ENCODE data around the gene PLXNA2. TPM values are rescaled to one million over a fixed set of nuclear protein-coding genes. Genes with fewer than 3 reads are reported as not detected.

PLXNA2 gene
- total RNA-seq, 1 experiment from 2014 or later, result 5.3 TPM

DNA sequence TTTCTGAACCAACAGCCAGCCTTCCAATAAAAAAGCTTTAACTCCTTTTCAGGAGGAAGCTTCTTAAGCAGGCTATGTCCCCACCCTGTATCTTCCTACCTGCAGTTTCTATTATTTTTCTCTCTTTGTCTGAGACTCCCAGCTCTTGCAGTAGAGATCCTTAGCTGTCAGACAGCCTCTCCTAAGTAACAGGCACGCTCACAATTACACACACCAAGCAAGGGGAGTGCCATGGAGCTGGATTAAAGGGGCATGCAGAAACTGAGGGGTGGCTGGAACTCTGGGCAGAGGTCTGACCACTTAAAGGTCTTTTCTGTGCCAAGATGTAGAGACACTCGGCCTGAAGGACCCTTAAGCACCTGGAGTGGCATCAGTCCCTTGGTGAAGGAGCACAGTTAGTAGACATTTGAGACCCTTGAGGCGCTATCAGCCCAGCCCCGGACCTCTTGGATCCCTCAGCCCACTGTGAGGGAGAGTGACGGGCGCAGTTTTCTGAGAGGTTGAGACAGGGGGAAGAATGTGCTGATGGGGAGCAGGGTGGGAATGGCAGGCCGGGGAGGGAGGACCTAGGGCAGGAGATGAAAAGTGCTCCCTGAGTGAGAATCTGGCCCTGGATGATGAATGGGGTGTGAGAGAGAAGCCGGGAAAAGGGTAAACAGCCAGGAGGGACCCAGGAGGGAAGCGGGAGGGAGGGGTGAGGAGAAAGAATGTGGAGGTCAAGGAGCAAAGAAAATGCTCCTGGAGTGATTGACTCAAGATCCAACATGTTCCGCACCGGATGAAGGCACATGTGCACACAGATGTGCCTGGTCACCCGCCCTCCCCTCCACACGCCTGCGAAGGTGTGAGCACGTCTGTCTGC lies 13.3 kb downstream of the PLXNA2 start:
- peaks cover 2% of the 10 kb centered on the region; the same call in 1 of the 2 replicates for H3K27me3 ChIP-seq (ENCODE audit: control insufficient read depth, insufficient read depth, low read length)
- H3K36me3 ChIP-seq (replicated peaks; ENCODE audit: control insufficient read depth, insufficient read depth, low read length), result no peaks in the 10 kb centered on the region
- no peak overlapping the region for H3K4me3 ChIP-seq (ENCODE audit: insufficient read depth, low read depth, low read length)
- DNase-seq, result no peak

DNA sequence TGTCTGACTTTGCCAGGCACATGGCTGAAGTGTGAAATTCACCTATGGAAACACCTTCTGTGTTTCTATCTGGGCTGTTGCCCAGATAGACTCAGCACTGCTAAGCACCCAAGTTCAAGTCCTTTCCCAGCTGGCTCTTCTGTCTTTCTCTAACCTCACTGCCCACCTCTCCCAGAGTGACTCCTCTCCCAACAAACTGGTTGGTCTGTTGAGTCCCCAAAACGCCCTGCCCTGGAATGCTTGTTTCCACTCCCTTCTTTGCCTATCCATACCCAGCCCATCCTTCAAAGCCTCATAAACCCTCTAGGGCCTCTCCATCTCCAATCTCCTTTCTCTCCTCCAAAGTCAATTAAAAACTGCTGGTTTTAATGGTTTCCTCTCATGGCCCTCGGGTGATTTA lies 15.6 kb downstream of the PLXNA2 start:
- Histone ChIP-seq H3K36me3 (replicated peaks; ENCODE audit: control insufficient read depth, insufficient read depth, low read length) (no peaks in the 10 kb centered on the region), H3K27me3 (ENCODE audit: control insufficient read depth, insufficient read depth, low read length) (peaks cover 2% of the 10 kb centered on the region; the same call in 1 of the 2 replicates), H3K4me3 (ENCODE audit: insufficient read depth, low read depth, low read length) (no peak overlapping the region)
- no peak for DNase-seq

DNA sequence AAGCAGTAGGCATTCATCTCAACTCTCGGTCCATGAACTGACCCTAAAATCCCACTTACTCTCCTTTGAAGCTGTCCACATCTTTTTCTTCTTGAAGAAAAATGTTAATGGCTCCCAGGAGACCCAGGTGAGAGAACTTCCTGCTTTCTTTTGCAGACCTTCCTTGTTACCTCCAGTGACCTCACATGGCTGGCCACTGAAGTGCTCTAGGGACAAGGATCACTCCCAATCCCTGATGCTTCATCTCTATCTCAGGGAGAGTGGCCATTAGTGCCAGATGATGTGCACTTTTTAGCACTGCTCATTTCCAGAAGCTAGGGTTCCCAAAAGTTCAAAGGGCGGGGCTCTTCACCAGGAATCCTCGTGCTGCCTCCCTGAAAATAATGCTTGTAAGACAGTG lies 16.2 kb downstream of the PLXNA2 start:
- Histone ChIP-seq H3K4me3 (ENCODE audit: insufficient read depth, low read depth, low read length) (no peak overlapping the region), H3K36me3 (replicated peaks; ENCODE audit: control insufficient read depth, insufficient read depth, low read length) (no peaks in the 10 kb centered on the region), H3K27me3 (ENCODE audit: control insufficient read depth, insufficient read depth, low read length) (peaks cover 2% of the 10 kb centered on the region; the same call in 1 of the 2 replicates)
- no peak for DNase-seq

DNA sequence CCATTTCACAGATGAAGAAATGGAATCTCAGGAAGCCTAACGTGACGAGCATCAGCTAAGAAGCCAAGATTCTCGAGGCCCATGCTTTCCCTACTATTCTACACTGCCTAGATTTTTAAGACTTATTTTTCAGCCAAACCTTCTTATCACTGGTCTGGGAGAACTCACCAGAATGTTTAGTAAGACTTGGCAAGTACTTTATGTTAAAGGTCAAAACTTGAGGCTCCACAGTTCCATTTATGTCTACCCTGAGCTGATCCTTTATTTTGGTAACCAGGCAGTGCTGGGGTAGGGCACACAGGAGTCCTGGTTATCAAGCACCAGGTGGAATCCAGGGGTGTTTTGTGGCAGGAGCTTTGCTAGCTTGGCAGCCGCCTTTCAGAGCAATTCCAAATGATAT lies 16.8 kb downstream of the PLXNA2 start:
- no peak overlapping the region for H3K4me3 ChIP-seq (ENCODE audit: insufficient read depth, low read depth, low read length)
- no peaks in the 10 kb centered on the region for H3K36me3 ChIP-seq (replicated peaks; ENCODE audit: control insufficient read depth, insufficient read depth, low read length)
- no peak for DNase-seq
- peaks cover 2% of the 10 kb centered on the region; the same call in 1 of the 2 replicates for H3K27me3 ChIP-seq (ENCODE audit: control insufficient read depth, insufficient read depth, low read length)

DNA sequence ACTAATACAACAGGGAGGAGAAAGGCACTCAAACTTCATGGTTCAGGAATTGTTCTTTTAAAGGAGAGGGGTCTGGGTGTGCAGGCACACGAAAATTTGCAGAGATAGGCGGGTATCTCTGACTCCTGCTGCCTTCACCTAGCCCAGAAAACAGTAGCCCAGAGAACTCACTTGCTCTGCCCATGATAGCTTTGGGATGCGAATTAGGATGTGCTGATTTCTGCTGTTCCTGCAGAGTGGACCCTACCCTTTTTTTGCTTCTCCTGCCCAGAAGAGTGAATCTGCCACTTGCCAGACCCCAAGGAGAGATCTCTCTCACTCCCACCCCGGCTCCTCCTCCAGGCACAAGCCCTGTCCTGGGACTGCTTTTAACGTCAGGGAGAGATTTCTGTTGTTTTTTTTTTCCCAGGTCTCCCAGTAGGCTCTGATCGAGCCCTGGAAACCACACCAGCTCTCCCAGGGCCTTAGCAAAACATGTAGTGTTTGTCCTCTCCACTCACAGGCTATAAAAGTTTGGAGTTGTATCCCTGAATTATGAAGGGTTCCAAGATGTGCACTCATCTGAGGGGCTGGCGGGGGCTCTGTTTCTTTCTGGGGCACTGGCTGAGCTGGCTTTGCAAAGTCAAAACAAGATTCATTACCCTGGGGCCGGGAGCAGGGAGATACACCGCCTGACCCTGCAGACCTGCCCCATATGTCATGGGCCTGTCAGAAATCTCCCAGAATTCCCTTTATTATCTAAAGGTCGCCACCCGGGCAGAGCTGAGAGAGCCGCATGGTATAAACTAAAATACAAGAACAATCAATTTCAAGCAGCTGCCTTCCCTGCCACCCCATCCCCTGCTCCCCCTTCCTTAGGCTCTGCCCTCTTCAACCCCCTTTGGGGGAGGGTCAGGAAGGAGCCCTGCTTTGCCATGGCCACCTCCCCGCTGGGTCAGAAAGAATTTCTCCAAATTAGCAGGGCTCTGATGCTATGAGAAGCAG lies 17.9 kb downstream of the PLXNA2 start:
- no peak for DNase-seq
- Histone ChIP-seq H3K4me3 (ENCODE audit: insufficient read depth, low read depth, low read length) (no peak overlapping the region), H3K36me3 (replicated peaks; ENCODE audit: control insufficient read depth, insufficient read depth, low read length) (no peaks in the 10 kb centered on the region), H3K27me3 (ENCODE audit: control insufficient read depth, insufficient read depth, low read length) (peaks cover 2% of the 10 kb centered on the region; the same call in 1 of the 2 replicates)

DNA sequence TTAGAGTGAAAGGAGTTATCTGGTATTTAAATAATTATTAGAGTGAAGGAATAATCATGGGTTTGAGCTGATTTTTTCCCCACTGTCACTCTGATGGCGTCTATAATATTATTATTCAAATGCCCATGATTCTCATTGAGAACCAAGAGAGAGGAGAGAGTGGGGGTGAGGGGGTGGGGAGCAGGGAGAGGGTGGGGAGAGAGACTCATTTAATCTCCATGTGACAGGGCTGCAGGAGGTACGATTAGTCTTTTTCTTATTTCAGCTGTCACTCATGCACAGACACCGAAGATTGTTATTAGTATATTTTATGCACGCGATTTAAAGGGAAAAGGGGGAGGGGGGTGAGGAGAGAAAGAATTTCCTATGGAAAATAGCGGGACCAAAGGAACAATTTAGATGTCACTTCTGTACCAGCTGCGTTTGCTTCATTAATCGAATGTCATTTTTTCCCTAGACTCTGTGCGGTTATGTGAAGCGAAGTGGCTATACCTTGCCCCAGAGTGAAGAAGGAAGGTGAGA lies 19.9 kb downstream of the PLXNA2 start:
- no peaks in the 10 kb centered on the region; the same call in 1 of the 2 replicates for H3K27me3 ChIP-seq (ENCODE audit: control insufficient read depth, insufficient read depth, low read length)

DNA sequence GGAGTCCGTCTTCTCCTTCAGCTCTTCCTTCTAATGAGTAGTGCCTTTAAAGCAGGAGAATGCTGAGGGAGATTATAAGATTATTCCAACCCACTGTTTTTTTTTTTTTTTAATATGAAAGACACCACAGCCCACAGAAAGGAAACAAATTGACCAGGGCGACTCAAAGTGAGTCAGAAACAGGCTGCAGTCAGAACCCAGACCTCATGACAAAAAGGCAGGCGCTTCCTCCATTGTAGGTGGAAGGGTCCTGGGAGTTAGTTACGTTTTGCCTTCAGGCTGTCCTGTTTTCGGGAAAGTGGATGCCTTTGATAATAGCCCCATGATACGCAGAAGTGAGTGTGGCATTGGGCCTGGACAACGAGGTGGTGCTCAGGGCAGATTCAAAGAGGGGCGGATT lies 21.0 kb downstream of the PLXNA2 start:
- H3K27me3 ChIP-seq (ENCODE audit: control insufficient read depth, insufficient read depth, low read length), result peaks cover 1% of the 10 kb centered on the region; the same call in 1 of the 2 replicates
- no peaks in the 10 kb centered on the region for H3K36me3 ChIP-seq (replicated peaks; ENCODE audit: control insufficient read depth, insufficient read depth, low read length)
- H3K4me3 ChIP-seq (ENCODE audit: insufficient read depth, low read depth, low read length), result no peak overlapping the region
- DNase-seq, result no peak

More for the DNA sequence above, 19.9 kb downstream of the PLXNA2 start:
- no peak for DNase-seq
- Histone ChIP-seq H3K4me3 (ENCODE audit: insufficient read depth, low read depth, low read length) (no peak overlapping the region), H3K36me3 (replicated peaks; ENCODE audit: control insufficient read depth, insufficient read depth, low read length) (no peaks in the 10 kb centered on the region)

DNA sequence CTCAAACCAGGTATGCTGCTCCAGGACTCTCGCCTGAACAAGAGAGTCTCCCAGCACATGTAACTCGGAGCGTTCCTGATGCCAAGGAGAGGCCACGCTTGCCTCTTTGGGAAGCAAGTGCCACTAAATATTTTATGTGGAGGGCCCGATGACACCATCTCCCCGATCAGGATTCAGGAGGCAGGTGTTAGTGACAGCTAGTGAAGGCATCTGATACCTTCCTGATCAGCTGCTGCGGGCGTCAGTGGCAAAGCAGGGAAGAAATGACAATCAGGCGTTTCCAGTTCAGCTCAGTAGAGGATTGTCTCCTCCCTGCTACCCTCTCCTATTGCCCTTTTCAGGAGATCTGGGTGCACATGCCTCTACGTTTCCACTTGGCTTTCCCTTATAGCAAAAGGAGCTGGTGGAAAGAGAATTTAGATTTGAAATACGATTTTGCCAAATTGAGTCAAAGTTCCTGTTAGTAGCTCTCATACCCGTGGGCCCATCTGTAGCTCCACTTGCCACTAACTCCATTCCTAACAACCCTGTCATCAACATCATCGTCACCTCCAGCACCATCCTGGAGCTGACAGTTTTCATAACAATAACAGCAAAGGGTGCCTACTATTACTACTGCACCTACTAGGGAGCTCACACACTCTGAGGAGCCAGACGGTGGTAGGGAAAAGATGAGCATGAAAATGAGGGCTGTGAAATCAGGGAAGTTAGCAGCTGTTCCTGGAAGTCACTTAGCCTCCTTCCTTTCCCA lies 21.6 kb downstream of the PLXNA2 start:
- H3K4me3 ChIP-seq (ENCODE audit: insufficient read depth, low read depth, low read length), result no peak overlapping the region
- peaks cover 1% of the 10 kb centered on the region; the same call in 1 of the 2 replicates for H3K27me3 ChIP-seq (ENCODE audit: control insufficient read depth, insufficient read depth, low read length)
- H3K36me3 ChIP-seq (replicated peaks; ENCODE audit: control insufficient read depth, insufficient read depth, low read length), result no peaks in the 10 kb centered on the region

DNA sequence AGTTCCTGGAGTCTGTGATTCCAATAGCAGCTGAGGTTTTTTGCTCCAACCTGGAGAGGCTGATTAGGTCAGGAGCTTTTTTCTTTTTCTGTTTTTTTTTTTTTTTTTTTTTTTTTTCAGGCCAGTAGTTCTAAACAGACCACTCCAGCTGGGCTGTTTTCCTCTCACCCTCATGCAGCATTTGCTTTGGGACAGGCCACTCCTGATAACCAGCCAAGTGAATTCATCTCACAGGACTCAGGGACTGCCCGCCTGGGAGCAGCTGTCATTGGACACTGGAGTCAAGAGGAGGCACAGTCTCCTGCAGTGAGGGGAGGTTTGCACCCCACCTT lies 22.9 kb downstream of the PLXNA2 start:
- H3K4me3 ChIP-seq (ENCODE audit: insufficient read depth, low read depth, low read length), result no peak overlapping the region
- DNase-seq, result no peak
- H3K27me3 ChIP-seq (ENCODE audit: control insufficient read depth, insufficient read depth, low read length), result peaks cover 1% of the 10 kb centered on the region; the same call in 1 of the 2 replicates
- no peaks in the 10 kb centered on the region for H3K36me3 ChIP-seq (replicated peaks; ENCODE audit: control insufficient read depth, insufficient read depth, low read length)

More for the DNA sequence above, 21.6 kb downstream of the PLXNA2 start:
- no peak for DNase-seq

DNA sequence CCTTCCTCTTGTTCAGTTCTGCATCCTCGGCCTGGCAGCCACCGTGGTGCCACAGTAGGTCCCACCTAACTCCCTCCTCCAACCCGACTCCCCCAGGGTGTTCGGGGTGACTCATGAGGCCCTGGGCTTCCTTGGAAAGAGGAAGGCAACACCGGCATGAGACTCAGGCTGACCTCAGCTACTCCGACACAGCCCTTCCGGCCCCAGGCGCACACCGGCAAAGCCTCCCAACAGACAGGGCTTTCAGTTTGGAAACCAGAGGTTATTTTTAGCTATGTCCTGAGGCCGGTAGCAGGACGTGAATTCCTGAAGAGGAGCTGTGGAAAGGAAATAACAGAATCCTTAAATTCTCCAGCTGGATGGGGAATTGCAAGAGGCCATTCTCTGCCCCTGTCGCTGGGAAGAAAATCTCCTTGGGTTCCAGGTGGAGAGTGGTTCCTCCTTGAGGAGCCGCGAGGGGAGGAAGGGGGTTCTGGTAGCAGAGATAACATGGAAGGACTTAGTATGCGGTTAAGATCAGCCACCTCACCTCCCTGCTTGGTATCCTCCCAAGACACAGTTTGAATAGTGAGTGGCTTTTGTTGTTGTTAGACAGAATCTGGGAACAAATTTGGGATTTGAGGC lies 24.4 kb downstream of the PLXNA2 start:
- no peaks in the 10 kb centered on the region for H3K36me3 ChIP-seq (replicated peaks; ENCODE audit: control insufficient read depth, insufficient read depth, low read length)
- DNase-seq, result no peak
- no peak overlapping the region for H3K4me3 ChIP-seq (ENCODE audit: insufficient read depth, low read depth, low read length)
- H3K27me3 ChIP-seq (ENCODE audit: control insufficient read depth, insufficient read depth, low read length), result peaks cover 1% of the 10 kb centered on the region; the same call in 1 of the 2 replicates

DNA sequence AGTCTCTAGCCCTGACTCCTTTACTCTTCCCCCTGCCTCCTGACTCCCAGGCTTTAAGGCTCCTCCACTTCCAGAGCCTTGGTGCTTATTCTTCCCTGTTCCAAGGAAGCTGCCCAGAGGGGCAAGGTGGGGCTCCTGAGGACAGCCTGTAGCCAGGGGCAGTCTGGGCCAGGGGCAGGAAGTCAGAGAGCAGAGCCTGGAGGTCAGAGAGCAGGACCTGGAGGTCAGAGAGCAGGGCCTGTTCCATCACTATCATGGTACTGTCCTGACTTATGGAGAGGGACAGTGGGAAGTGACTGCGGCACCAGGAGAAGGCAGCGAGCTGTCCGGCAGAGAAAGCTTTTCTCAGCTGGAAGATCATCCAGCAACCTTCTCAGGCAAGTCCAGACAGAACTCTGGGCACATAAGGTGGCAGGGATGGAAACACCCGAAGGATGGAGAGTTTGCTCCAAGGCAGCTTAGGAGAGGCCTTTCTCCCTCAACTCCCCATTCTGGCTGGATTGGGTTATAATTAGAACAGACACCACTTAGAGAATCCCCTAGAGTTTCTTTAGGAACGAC lies 25.0 kb downstream of the PLXNA2 start:
- H3K4me3 ChIP-seq (ENCODE audit: insufficient read depth, low read depth, low read length), result no peak overlapping the region
- DNase-seq, result no peak
- H3K27me3 ChIP-seq (ENCODE audit: control insufficient read depth, insufficient read depth, low read length), result peaks cover 1% of the 10 kb centered on the region; the same call in 1 of the 2 replicates
- H3K36me3 ChIP-seq (replicated peaks; ENCODE audit: control insufficient read depth, insufficient read depth, low read length), result no peaks in the 10 kb centered on the region

DNA sequence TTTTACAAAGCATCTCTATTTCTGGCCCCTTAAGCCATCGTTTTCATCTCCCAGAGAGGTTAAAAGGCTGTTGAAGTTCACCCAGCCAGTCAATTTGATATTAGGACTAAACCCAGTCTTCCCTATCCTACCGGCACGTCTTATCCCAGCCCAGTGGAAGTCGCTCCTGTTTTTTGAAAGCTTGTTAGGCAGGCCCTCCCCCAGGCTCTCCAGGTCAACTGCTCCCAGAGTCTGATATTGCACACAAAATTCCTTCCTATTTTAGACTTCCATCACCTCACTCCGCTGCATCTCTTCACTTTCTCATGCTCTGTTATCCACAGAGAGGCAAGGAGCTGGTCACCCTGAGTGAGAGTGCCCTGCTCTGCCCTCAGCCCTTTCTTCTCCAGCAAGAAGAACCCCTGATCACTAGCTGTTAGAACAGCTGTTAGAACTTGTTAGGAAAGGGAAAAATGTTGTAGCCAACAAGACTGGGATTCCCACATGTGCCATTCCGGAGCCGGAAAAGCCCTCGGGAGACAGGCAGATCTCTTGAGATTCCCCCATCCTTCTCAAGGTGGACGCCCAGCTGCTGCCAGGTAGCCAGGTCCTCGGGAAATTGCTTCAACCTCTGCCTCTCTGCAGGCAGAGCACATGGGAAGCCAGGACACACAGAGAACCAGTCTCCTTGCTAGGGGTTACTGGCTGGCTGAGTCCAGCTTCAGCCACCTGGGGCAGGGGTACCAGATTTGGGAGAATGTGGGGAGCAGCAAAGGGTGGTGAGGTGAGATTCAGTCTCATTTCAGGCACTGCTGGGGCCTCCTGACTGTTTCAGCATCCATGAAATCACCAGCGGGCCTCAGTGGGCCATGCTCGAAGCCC lies 25.7 kb downstream of the PLXNA2 start:
- Histone ChIP-seq H3K4me3 (ENCODE audit: insufficient read depth, low read depth, low read length) (no peak overlapping the region), H3K36me3 (replicated peaks; ENCODE audit: control insufficient read depth, insufficient read depth, low read length) (no peaks in the 10 kb centered on the region), H3K27me3 (ENCODE audit: control insufficient read depth, insufficient read depth, low read length) (peaks cover 1% of the 10 kb centered on the region; the same call in 1 of the 2 replicates)
- DNase-seq, result no peak
